ENCODE results near the gene HIVEP3. TPM values are rescaled to one million over a fixed set of nuclear protein-coding genes. Genes with fewer than 3 reads are reported as not detected.
"Not testable (repeated sequence)": the region's sequence is repeated elsewhere in the genome, so short reads cannot be mapped to it uniquely, and the experiment has no call there.

HIVEP3 gene
- total RNA-seq, 4 donors from 2014 or later, result 4.6 to 8.3 (median 6.5) TPM

- DNase-seq, result no peak
- no peaks in the 10 kb centered on the region for H3K36me3 ChIP-seq
Measured at GRCh38 chr1:41560931-41561330, 357.8 kb downstream of the HIVEP3 start.

GRCh38 chr1:41560496-41560895, 358.2 kb downstream of the HIVEP3 start:
- TF ChIP-seq POLR2A (IDR thresholded peaks at IDR 0.05), result no peak
- no peak for TF ChIP-seq CTCF (IDR thresholded peaks at IDR 0.05)
- Histone ChIP-seq H3K36me3 (no peaks in the 10 kb centered on the region), H3K27me3 (no peaks in the 10 kb centered on the region), H3K9me3 (no peaks in the 10 kb centered on the region), H3K4me3 (no peak overlapping the region), H3K4me1 (no peaks in the 10 kb centered on the region), H3K27ac (no peak overlapping the region)
- peak in 1 of 3 donors; percentile 37 for DNase-seq

More at GRCh38 chr1:41560931-41561330, 357.8 kb downstream of the HIVEP3 start:
- no peaks in the 10 kb centered on the region for H3K27me3 ChIP-seq
- no peak overlapping the region for H3K4me3 ChIP-seq
- TF ChIP-seq POLR2A (IDR thresholded peaks at IDR 0.05) (no peak), CTCF (IDR thresholded peaks at IDR 0.05) (no peak)
- no peaks in the 10 kb centered on the region for H3K4me1 ChIP-seq
- H3K9me3 ChIP-seq, result no peaks in the 10 kb centered on the region
- H3K27ac ChIP-seq, result no peak overlapping the region

- no peaks in the 10 kb centered on the region for H3K9me3 ChIP-seq
- no peak overlapping the region for H3K27ac ChIP-seq
- no peaks in the 10 kb centered on the region for H3K36me3 ChIP-seq
- no peak for DNase-seq
- no peaks in the 10 kb centered on the region for H3K4me1 ChIP-seq
- H3K4me3 ChIP-seq, result no peak overlapping the region
- no peaks in the 10 kb centered on the region for H3K27me3 ChIP-seq
- TF ChIP-seq CTCF (IDR thresholded peaks at IDR 0.05) (no peak), POLR2A (IDR thresholded peaks at IDR 0.05) (no peak)
Measured at GRCh38 chr1:41559331-41559730, 359.4 kb downstream of the HIVEP3 start.

- peak in 1 of 3 donors; percentile 29 for DNase-seq
- Histone ChIP-seq H3K4me1 (no peaks in the 10 kb centered on the region), H3K9me3 (no peaks in the 10 kb centered on the region), H3K27me3 (no peaks in the 10 kb centered on the region), H3K36me3 (no peaks in the 10 kb centered on the region), H3K4me3 (no peak overlapping the region), H3K27ac (no peak overlapping the region)
- TF ChIP-seq CTCF (IDR thresholded peaks at IDR 0.05), result no peak
- TF ChIP-seq POLR2A (IDR thresholded peaks at IDR 0.05), result no peak
Measured at GRCh38 chr1:41558761-41559171, 360.0 kb downstream of the HIVEP3 start.

- Histone ChIP-seq H3K4me1 (no peaks in the 10 kb centered on the region), H3K4me3 (no peak overlapping the region), H3K27me3 (no peaks in the 10 kb centered on the region), H3K27ac (no peak overlapping the region), H3K9me3 (no peaks in the 10 kb centered on the region), H3K36me3 (no peaks in the 10 kb centered on the region)
- TF ChIP-seq POLR2A (IDR thresholded peaks at IDR 0.05) (no peak), CTCF (IDR thresholded peaks at IDR 0.05) (no peak)
- DNase-seq, result peak in 1 of 3 donors; percentile 22
Measured at GRCh38 chr1:41557751-41558455, 360.8 kb downstream of the HIVEP3 start.

GRCh38 chr1:41554746-41555145, 364.0 kb downstream of the HIVEP3 start:
- H3K9me3 ChIP-seq, H3K4me3 ChIP-seq, DNase-seq, H3K27ac ChIP-seq, H3K36me3 ChIP-seq, H3K27me3 ChIP-seq, H3K4me1 ChIP-seq: not testable (repeated sequence)
